ENCODE data around the gene IGF2. TPM values are rescaled to one million over a fixed set of nuclear protein-coding genes. Genes with fewer than 3 reads are reported as not detected.

The IGF2 gene
- total RNA-seq, 1 donor from 2014 or later, result 6.6 TPM

GRCh38 chr11:2182692-2183474 lies 43.7 kb upstream of the IGF2 start:
- DNase-seq (ENCODE audit: low read depth) (no peak), FAIRE-seq (no peak)
- TF ChIP-seq, protein P1, sequence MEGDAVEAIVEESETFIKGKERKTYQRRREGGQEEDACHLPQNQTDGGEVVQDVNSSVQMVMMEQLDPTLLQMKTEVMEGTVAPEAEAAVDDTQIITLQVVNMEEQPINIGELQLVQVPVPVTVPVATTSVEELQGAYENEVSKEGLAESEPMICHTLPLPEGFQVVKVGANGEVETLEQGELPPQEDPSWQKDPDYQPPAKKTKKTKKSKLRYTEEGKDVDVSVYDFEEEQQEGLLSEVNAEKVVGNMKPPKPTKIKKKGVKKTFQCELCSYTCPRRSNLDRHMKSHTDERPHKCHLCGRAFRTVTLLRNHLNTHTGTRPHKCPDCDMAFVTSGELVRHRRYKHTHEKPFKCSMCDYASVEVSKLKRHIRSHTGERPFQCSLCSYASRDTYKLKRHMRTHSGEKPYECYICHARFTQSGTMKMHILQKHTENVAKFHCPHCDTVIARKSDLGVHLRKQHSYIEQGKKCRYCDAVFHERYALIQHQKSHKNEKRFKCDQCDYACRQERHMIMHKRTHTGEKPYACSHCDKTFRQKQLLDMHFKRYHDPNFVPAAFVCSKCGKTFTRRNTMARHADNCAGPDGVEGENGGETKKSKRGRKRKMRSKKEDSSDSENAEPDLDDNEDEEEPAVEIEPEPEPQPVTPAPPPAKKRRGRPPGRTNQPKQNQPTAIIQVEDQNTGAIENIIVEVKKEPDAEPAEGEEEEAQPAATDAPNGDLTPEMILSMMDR (IDR thresholded peaks at IDR 0.05; ENCODE audit: insufficient read depth, low read length, severe bottlenecking), result no peak
- H3K27me3 ChIP-seq (ENCODE audit: control insufficient read depth, insufficient read depth, low read length), result no peaks in the 10 kb centered on the region
- no peaks in the 10 kb centered on the region for H3K36me3 ChIP-seq (ENCODE audit: control insufficient read depth, insufficient read depth, low read length)
- no peak overlapping the region for H3K4me3 ChIP-seq (ENCODE audit: low read depth, low read length)

GRCh38 chr11:2182075-2182474 lies 42.9 kb upstream of the IGF2 start:
- FAIRE-seq (no peak), DNase-seq (ENCODE audit: low read depth) (no peak)
- TF ChIP-seq, protein P1 (IDR thresholded peaks at IDR 0.05; ENCODE audit: insufficient read depth, low read length, severe bottlenecking), result no peak
- Histone ChIP-seq H3K27me3 (ENCODE audit: control insufficient read depth, insufficient read depth, low read length) (no peaks in the 10 kb centered on the region), H3K36me3 (ENCODE audit: control insufficient read depth, insufficient read depth, low read length) (no peaks in the 10 kb centered on the region), H3K4me3 (ENCODE audit: low read depth, low read length) (no peak overlapping the region)

DNA sequence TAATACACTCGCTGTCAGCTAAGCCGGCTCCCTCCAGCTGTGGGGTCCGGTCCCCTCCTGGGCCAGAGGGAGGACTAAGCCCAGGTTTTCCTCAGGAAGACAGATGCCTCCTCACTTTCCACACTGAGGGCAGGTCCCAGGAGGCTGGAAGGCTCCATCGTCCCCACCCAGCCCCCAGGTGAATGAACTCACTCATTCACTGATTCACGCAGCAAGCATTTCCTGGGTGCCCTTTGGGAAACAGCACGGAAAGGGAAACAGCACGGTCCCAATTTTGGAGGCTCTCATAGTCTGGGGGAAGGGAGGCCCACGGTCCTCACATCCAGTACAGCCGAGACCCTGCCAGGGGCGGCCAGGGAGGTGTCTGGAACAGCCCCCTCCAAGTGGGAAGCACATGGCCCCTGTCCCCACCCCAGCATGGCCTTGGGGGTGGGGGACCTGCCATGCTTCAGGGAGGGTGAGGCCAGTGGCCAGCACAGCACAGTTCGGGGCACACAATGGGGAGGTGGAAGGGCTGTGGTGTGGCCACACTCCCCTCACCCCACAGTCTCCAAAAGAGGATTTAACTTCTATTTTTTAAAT lies 41.7 kb upstream of the IGF2 start:
- H3K4me3 ChIP-seq (ENCODE audit: low read depth, low read length), result no peak overlapping the region
- peak; percentile 63 for DNase-seq (ENCODE audit: low read depth)
- no peak for FAIRE-seq
- H3K36me3 ChIP-seq (ENCODE audit: control insufficient read depth, insufficient read depth, low read length), result no peaks in the 10 kb centered on the region
- TF ChIP-seq, protein P1 (IDR thresholded peaks at IDR 0.05; ENCODE audit: insufficient read depth, low read length, severe bottlenecking), result no peak
- no peaks in the 10 kb centered on the region for H3K27me3 ChIP-seq (ENCODE audit: control insufficient read depth, insufficient read depth, low read length)

DNA sequence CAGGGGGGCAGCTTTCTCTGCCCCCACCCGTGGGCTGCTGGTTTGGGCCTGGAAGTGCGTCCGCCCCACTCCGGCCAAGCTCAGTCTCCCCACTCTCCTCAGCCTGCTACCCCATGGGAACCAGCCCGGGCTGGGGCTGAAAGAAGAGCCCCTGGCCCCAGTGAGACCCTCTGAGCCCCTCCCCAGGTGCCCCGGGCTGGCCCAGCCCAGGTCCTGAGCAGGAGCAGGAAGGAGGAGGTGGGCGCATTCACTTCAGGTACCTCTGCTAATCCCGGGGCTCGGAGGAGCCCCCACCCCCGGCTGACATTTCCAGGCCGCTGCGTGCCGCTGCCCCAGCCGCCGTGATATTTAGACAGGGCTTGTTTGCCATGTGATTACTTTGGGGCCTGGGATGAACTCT lies 41.2 kb upstream of the IGF2 start:
- TF ChIP-seq, protein P1 (IDR thresholded peaks at IDR 0.05; ENCODE audit: insufficient read depth, low read length, severe bottlenecking), result no peak
- Histone ChIP-seq H3K27me3 (ENCODE audit: control insufficient read depth, insufficient read depth, low read length) (no peaks in the 10 kb centered on the region), H3K36me3 (ENCODE audit: control insufficient read depth, insufficient read depth, low read length) (no peaks in the 10 kb centered on the region), H3K4me3 (ENCODE audit: low read depth, low read length) (no peak overlapping the region)
- DNase-seq (ENCODE audit: low read depth) (no peak), FAIRE-seq (no peak)

- DNase-seq (ENCODE audit: low read depth), result no peak
- H3K27me3 ChIP-seq (ENCODE audit: control insufficient read depth, insufficient read depth, low read length), result no peaks in the 10 kb centered on the region
- no peak overlapping the region for H3K4me3 ChIP-seq (ENCODE audit: low read depth, low read length)
- FAIRE-seq, result no peak
- TF ChIP-seq, protein P1 (IDR thresholded peaks at IDR 0.05; ENCODE audit: insufficient read depth, low read length, severe bottlenecking), result no peak
- no peaks in the 10 kb centered on the region for H3K36me3 ChIP-seq (ENCODE audit: control insufficient read depth, insufficient read depth, low read length)
Measured at GRCh38 chr11:2179516-2179915, 40.3 kb upstream of the IGF2 start.
